HEK293 (cell line): ENCODE measurements around the gene SMIM7.

Source experiments
- ATF2 ChIP-seq: fragments of 450-650 bp; formaldehyde crosslinking; IDR thresholded peaks from 2 replicates; pipeline ENCODE4 v1.5.1; 2016; ENCODE audit warnings: missing biosample characterization, missing genetic modification characterization, low read depth
- CTCF ChIP-seq: fragments of 450-650 bp; formaldehyde crosslinking; IDR thresholded peaks from 2 replicates; pipeline ENCODE4 v1.5.1; 2016; ENCODE audit warnings: missing biosample characterization, missing genetic modification characterization
- KLF1 ChIP-seq: fragments of 450-650 bp; formaldehyde crosslinking; IDR thresholded peaks from 2 replicates; pipeline ENCODE4 v1.5.1; 2016; ENCODE audit warnings: missing biosample characterization, missing genetic modification characterization
- ZNF292 ChIP-seq: fragments of 450-650 bp; formaldehyde crosslinking; IDR thresholded peaks from 2 replicates; pipeline ENCODE4 v1.5.1; 2016; ENCODE audit warnings: low read depth, missing biosample characterization, missing genetic modification characterization, borderline replicate concordance
- ZNF514 ChIP-seq: fragments of 450-650 bp; formaldehyde crosslinking; IDR thresholded peaks from 2 replicates; pipeline ENCODE4 v1.5.1; 2016; ENCODE audit warnings: missing biosample characterization, missing genetic modification characterization

- no peak for TF ChIP-seq ZNF292 (tag by site-specific recombination)
- TF ChIP-seq ATF2 (tag by site-specific recombination) = no peak
- TF ChIP-seq CTCF (tag by site-specific recombination) = peak; percentile 82; the same call in 1 of the 2 replicates
- TF ChIP-seq ZNF514 (tag by site-specific recombination) = no peak
- TF ChIP-seq KLF1 (tag by site-specific recombination) = 0 out of 2 replicates have a peak, but pooled peaks have one; percentile 40
Observed at GRCh38 chr19:16659832-16660708, at the start of gene SMIM7.
